Diencephalon (tissue), 1 donor: ENCODE results near the gene EEA1. TPM values are rescaled to one million over a fixed set of nuclear protein-coding genes. Genes with fewer than 3 reads are reported as not detected.

Experiments used
- small RNA-seq: library from RNA; depleted of rRNA; stranded (forward); fragments of <200 nt; gene quantifications from one replicate; pipeline ENCODE3, GENCODE V24; 2014
- total RNA-seq: library from RNA; depleted of rRNA; stranded (reverse); fragments of >200 nt; gene quantifications from one replicate; pipeline ENCODE4 v1.2.3, GENCODE V29; 2014

EEA1 gene
- total RNA-seq = 28.1 TPM

GRCh38 chr12:92928962-92929915 lies at the start of gene EEA1:
Gene EEA1, minus strand, starts transcription at chr12:92929295. Its CDS starts 229 bp downstream, at chr12:92929066.

Small RNA genes lying within 50 kb of the gene (small RNA-seq; reads per million reads assigned to genes)
- not detected for gene RNU6-1329P

Other genes starting within 250 kb of the EEA1 start
- not detected for gene PLEKHG7, start 226.3 kb downstream of the EEA1 start, total RNA-seq